GM12878 (cell line): ENCODE data around the gene PPP4R4. TPM values are rescaled to one million over a fixed set of nuclear protein-coding genes. Genes with fewer than 3 reads are reported as not detected.

Source experiments
- ATAC-seq: fragments of 200-7000 bp; cut with Tn5 transposase; 3 replicates; pipeline ENCODE4 v1.9.1; 2020; ENCODE audit warnings: mild to moderate bottlenecking, moderate library complexity
- BruUV-seq: library from RNA; stranded (reverse); fragments of 400-500 nt; replicated peaks from 2 replicates; lab custom pipeline; 2021; lab: Mats Ljungman, UMichigan
- CTCF ChIA-PET: fragments of 300-600 bp; sonication (Branson Sonifier 250); formaldehyde crosslinking; extraction: SDS; loops from one replicate; lab custom pipeline; 2021; ENCODE audit warnings: inconsistent platforms; lab: Yijun Ruan, JAX
- POLR2A ChIA-PET: fragments of 350-600 bp; formaldehyde crosslinking; extraction: SDS; loops from one replicate; lab custom pipeline; 2021; ENCODE audit warnings: inconsistent platforms; lab: Charles Lee
- RAD21 ChIA-PET: fragments of 300-600 bp; sonication (Branson Sonifier 250); formaldehyde crosslinking; loops from one replicate; lab custom pipeline; 2023; ENCODE audit warnings: antibody characterized with exemption; ENCODE audit not compliant: unreplicated experiment; lab: Charles Lee
- SMC1A ChIA-PET: fragments of 300-600 bp; sonication (Branson Sonifier 250); formaldehyde crosslinking; loops from one replicate; lab custom pipeline; 2023; ENCODE audit not compliant: unreplicated experiment, uncharacterized antibody; lab: Charles Lee
- DNase-seq: peaks from one replicate; pipeline ENCODE4 v3.0.0-alpha.2; 2011; ENCODE audit warnings: low read depth, low spot score
- FAIRE-seq: peaks from 3 replicates; lab custom pipeline; 2011; peaks lifted over from hg19 to GRCh38; lab: Jason Lieb, UNC
- H2AFZ ChIP-seq: 2 replicates; pipeline ENCODE4 v1.6.0; 2011; ENCODE audit warnings: low read depth, low read length, control low read depth; ENCODE audit not compliant: control insufficient read depth
- H3K27ac ChIP-seq: 2 replicates; pipeline ENCODE4 v1.5.1; 2011; ENCODE audit warnings: control low read depth; ENCODE audit not compliant: control insufficient read depth, insufficient read depth
- H3K27me3 ChIP-seq, 2 experiments: replicated peaks in 1 of 2; 2 replicates each; pipeline versions ENCODE4 v1.6.0 to v1.6.1; 2011; ENCODE audit warnings: low read length in 1 of 2; ENCODE audit not compliant: control insufficient read depth in 2 of 2, insufficient read depth in 2 of 2
- H3K36me3 ChIP-seq, 2 experiments: 2 replicates each; pipeline ENCODE4 v1.5.1; 2011; ENCODE audit warnings: low read length in 1 of 2; ENCODE audit not compliant: control insufficient read depth in 2 of 2, insufficient read depth in 2 of 2
- H3K4me1 ChIP-seq: 2 replicates; pipeline ENCODE4 v1.6.1; 2011; ENCODE audit warnings: mild to moderate bottlenecking, low read length, moderate library complexity, mixed read lengths; ENCODE audit not compliant: control insufficient read depth, insufficient read depth
- H3K4me2 ChIP-seq: 2 replicates; pipeline ENCODE4 v1.6.0; 2011; ENCODE audit warnings: control low read depth; ENCODE audit not compliant: control insufficient read depth, insufficient read depth
- H3K4me3 ChIP-seq: fragments of 200-600 bp; sonication (generic); 2 replicates; pipeline ENCODE4 v1.5.1; 2016
- H3K79me2 ChIP-seq: 2 replicates; pipeline ENCODE4 v1.6.0; 2011; ENCODE audit warnings: low read length; ENCODE audit not compliant: control insufficient read depth, insufficient read depth
- H3K9ac ChIP-seq: 2 replicates; pipeline ENCODE4 v1.8.0; 2011; ENCODE audit warnings: low read length, control low read depth, mixed read lengths; ENCODE audit not compliant: control insufficient read depth, insufficient read depth
- H3K9me3 ChIP-seq: replicated peaks from 3 replicates; pipeline ENCODE4 v1.5.1; 2011; ENCODE audit warnings: mild to moderate bottlenecking, low read length; ENCODE audit not compliant: control insufficient read depth, insufficient read depth
- H4K20me1 ChIP-seq: 2 replicates; pipeline ENCODE4 v1.6.0; 2011; ENCODE audit not compliant: control insufficient read depth, insufficient read depth
- BACH1 ChIP-seq: fragments of 450-650 bp; IDR thresholded peaks from 2 replicates; pipeline ENCODE4 v1.6.1; 2017; ENCODE audit warnings: mild to moderate bottlenecking, borderline replicate concordance
- BHLHE40 ChIP-seq, 2 experiments: fragments of 450-650 bp in 1 of 2; IDR thresholded peaks; 2 replicates each; pipeline ENCODE4 v1.6.1; 2011 to 2017; ENCODE audit warnings: low read depth in 2 of 2, borderline replicate concordance in 1 of 2, improper control_type of control experiment in 1 of 2, low read length in 1 of 2, mild to moderate bottlenecking in 1 of 2
- CHD1 ChIP-seq: IDR thresholded peaks from 2 replicates; pipeline ENCODE4 v1.6.1; 2012; ENCODE audit warnings: low read depth, low read length, improper control_type of control experiment
- LARP7 ChIP-seq: fragments of 450-650 bp; IDR thresholded peaks from 2 replicates; pipeline ENCODE4 v1.6.1; 2017; ENCODE audit warnings: mild to moderate bottlenecking
- MEF2A ChIP-seq: IDR thresholded peaks from 2 replicates; pipeline ENCODE4 v1.6.1; 2011; ENCODE audit warnings: low read depth, mild to moderate bottlenecking, low read length, moderate library complexity; ENCODE audit not compliant: insufficient read depth
- NRF1 ChIP-seq: conservative IDR thresholded peaks from 2 replicates; pipeline ENCODE4 v1.6.1; 2011; ENCODE audit warnings: mild to moderate bottlenecking, low read depth, low read length, improper control_type of control experiment
- POLR2AphosphoS5 ChIP-seq: IDR thresholded peaks from 2 replicates; pipeline ENCODE4 v1.6.1; 2011; ENCODE audit warnings: mild to moderate bottlenecking, low read length, inconsistent platforms
- RAD21 ChIP-seq: IDR thresholded peaks from 2 replicates; pipeline ENCODE4 v1.6.1; 2011; ENCODE audit warnings: mild to moderate bottlenecking, low read depth, low read length, moderate library complexity; ENCODE audit not compliant: insufficient read depth
- SIX5 ChIP-seq: IDR thresholded peaks from 2 replicates; pipeline ENCODE4 v1.6.1; 2011; ENCODE audit warnings: mild to moderate bottlenecking, low read depth, low read length, moderate library complexity; ENCODE audit not compliant: severe bottlenecking
- SMAD1 ChIP-seq: fragments of 450-650 bp; IDR thresholded peaks from 2 replicates; pipeline ENCODE4 v1.6.1; 2018; ENCODE audit warnings: mild to moderate bottlenecking, low read depth; ENCODE audit not compliant: partially characterized antibody
- SMC3 ChIP-seq: IDR thresholded peaks from 2 replicates; pipeline ENCODE4 v1.6.1; 2011; ENCODE audit warnings: low read length, improper control_type of control experiment, borderline replicate concordance
- SREBF1 ChIP-seq: IDR thresholded peaks from 2 replicates; pipeline ENCODE4 v1.6.1; 2012; ENCODE audit warnings: mild to moderate bottlenecking, low read length
- SUZ12 ChIP-seq: fragments of 200-600 bp; sonication (generic); IDR thresholded peaks from one replicate; pipeline ENCODE4 v1.6.1; 2018; ENCODE audit warnings: antibody characterized with exemption, mild to moderate bottlenecking; ENCODE audit not compliant: unreplicated experiment
- TCF12 ChIP-seq: IDR thresholded peaks from 2 replicates; pipeline ENCODE4 v1.6.1; 2011; ENCODE audit warnings: low read depth, mild to moderate bottlenecking, low read length
- ZNF274 ChIP-seq: IDR thresholded peaks from one replicate; pipeline ENCODE4 v1.8.0; 2011; ENCODE audit not compliant: insufficient read length, insufficient read depth
- WGBS: methylation state at CpG from one replicate; pipeline ENCODE4 v1.1.6; 2016; ENCODE audit warnings: low lambda C conversion rate; ENCODE audit not compliant: insufficient replicate concordance, insufficient coverage; ENCODE audit errors: missing lambda C conversion rate; 5-methylcytosine and 5-hydroxymethylcytosine counted together
- in situ Hi-C: fragments of 300-500 bp; cut with MboI; formaldehyde crosslinking; loops from 9 replicates; pipeline ENCODE4 v1.14.3; 2018; ENCODE audit warnings: mixed read lengths
- intact Hi-C: fragments of 100-400 bp; cut with micrococcal nuclease; formaldehyde crosslinking; loops from one replicate; pipeline ENCODE4 v1.14.2; 2022; ENCODE audit not compliant: unreplicated experiment
- polyA plus RNA-seq, 11 experiments: library from polyadenylated mRNA; depleted of rRNA in 4 of 11; unstranded in 6 of 11; stranded (reverse) in 5 of 11; fragments of >200 nt; fragmentation: Nextera tagmentation in 4 of 11; fragmentation: Illumina TruSeq in 1 of 11; extraction: Ambion mirVana in 4 of 11; extraction: Trizol in 1 of 11; gene quantifications; 1 replicate in 1 of 11; 2 replicates in 10 of 11; pipeline versions ENCODE4 v1.2.1 to v1.2.3, GENCODE V29; 2011 to 2016; ENCODE audit warnings: inconsistent platforms in 2 of 11, missing spikeins in 2 of 11, low read depth in 1 of 11
- total RNA-seq, 4 experiments: library from RNA; depleted of rRNA in 3 of 4; stranded (reverse); fragments of >200 nt in 3 of 4; fragmentation: Illumina TruSeq in 1 of 4; extraction: Trizol in 1 of 4; gene quantifications; 2 replicates each; pipeline versions ENCODE4 v1.2.1 to v1.2.3, GENCODE V29; 2013 to 2021
- TF ChIP-seq, protein P1 (sequence below): fragments of 450-650 bp; IDR thresholded peaks from 2 replicates; pipeline ENCODE4 v1.6.1; 2017; ENCODE audit warnings: mild to moderate bottlenecking
- TF ChIP-seq, protein P2 (sequence below): IDR thresholded peaks from 2 replicates; pipeline ENCODE4 v1.6.1; 2012; ENCODE audit warnings: low read depth, low read length, improper control_type of control experiment
- TF ChIP-seq, protein P3 (sequence below): IDR thresholded peaks from 2 replicates; pipeline ENCODE4 v1.6.1; 2011; ENCODE audit warnings: mild to moderate bottlenecking, low read depth, low read length, moderate library complexity; ENCODE audit not compliant: insufficient replicate concordance
- TF ChIP-seq, protein P4 (sequence below): fragments of 450-650 bp; IDR thresholded peaks from 2 replicates; pipeline ENCODE4 v1.6.1; 2017; ENCODE audit warnings: antibody characterized with exemption, mild to moderate bottlenecking, moderate library complexity

PPP4R4 gene
- total and polyA plus RNA-seq, 10 of the 15 experiments (the other 5 are each of a cell fraction or from before 2014, with no cell fraction given): 0.01 to 0.13 (median 0.08) TPM; not detected in 4

DNA sequence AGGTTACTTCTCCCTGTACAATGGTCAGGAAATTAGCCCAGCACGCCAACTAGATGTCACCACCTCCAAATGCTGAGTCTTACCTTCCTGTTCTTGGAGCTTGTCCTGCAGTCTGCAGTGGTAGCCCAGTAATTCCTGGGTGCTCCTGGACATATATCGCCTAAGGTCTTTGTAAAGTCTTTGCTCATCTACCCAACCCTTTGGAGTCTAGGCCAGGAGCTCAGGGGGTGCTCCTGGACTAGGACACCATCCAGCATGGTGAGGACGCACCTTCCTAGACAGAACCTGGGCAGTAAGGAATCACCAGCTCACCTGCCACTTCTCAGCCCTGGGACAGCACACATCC lies 118.4 kb downstream of the PPP4R4 start:
- 2% methylated on average over 3 of the region's 3 CpGs for WGBS
- CTCF ChIA-PET: no interaction called here

More for the DNA sequence above, 118.4 kb downstream of the PPP4R4 start:
- Histone ChIP-seq H3K9ac (no peak overlapping the region), H4K20me1 (no peaks in the 10 kb centered on the region), H3K4me2 (no peak overlapping the region), H3K79me2 (no peaks in the 10 kb centered on the region), H3K9me3 (no peaks in the 10 kb centered on the region; the same call in 2 of the 3 replicates), H3K27ac (no peak overlapping the region), H3K4me3 (no peak overlapping the region), H3K4me1 (no peaks in the 10 kb centered on the region), H3K36me3 (no peaks in the 10 kb centered on the region), H3K27me3 (no peaks in the 10 kb centered on the region; a peak in 1 of 4 replicates), H2AFZ (no peak overlapping the region)
- DNase-seq (no peak), FAIRE-seq (no peak), ATAC-seq (no peak)
- no peak for TF ChIP-seq SUZ12
- TF ChIP-seq TCF12: no peak
- TF ChIP-seq, protein P1, sequence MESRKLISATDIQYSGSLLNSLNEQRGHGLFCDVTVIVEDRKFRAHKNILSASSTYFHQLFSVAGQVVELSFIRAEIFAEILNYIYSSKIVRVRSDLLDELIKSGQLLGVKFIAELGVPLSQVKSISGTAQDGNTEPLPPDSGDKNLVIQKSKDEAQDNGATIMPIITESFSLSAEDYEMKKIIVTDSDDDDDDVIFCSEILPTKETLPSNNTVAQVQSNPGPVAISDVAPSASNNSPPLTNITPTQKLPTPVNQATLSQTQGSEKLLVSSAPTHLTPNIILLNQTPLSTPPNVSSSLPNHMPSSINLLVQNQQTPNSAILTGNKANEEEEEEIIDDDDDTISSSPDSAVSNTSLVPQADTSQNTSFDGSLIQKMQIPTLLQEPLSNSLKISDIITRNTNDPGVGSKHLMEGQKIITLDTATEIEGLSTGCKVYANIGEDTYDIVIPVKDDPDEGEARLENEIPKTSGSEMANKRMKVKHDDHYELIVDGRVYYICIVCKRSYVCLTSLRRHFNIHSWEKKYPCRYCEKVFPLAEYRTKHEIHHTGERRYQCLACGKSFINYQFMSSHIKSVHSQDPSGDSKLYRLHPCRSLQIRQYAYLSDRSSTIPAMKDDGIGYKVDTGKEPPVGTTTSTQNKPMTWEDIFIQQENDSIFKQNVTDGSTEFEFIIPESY: no peak
- no peak for TF ChIP-seq SMAD1
- TF ChIP-seq, protein P2, sequence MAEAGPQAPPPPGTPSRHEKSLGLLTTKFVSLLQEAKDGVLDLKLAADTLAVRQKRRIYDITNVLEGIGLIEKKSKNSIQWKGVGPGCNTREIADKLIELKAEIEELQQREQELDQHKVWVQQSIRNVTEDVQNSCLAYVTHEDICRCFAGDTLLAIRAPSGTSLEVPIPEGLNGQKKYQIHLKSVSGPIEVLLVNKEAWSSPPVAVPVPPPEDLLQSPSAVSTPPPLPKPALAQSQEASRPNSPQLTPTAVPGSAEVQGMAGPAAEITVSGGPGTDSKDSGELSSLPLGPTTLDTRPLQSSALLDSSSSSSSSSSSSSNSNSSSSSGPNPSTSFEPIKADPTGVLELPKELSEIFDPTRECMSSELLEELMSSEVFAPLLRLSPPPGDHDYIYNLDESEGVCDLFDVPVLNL: no peak
- no peak for TF ChIP-seq ZNF274
- TF ChIP-seq, protein P3, sequence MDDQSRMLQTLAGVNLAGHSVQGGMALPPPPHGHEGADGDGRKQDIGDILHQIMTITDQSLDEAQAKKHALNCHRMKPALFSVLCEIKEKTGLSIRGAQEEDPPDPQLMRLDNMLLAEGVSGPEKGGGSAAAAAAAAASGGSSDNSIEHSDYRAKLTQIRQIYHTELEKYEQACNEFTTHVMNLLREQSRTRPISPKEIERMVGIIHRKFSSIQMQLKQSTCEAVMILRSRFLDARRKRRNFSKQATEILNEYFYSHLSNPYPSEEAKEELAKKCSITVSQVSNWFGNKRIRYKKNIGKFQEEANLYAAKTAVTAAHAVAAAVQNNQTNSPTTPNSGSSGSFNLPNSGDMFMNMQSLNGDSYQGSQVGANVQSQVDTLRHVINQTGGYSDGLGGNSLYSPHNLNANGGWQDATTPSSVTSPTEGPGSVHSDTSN: no peak
- no peak for TF ChIP-seq NRF1
- no peak for TF ChIP-seq SMC3
- TF ChIP-seq BACH1: no peak
- no peak for TF ChIP-seq BHLHE40 (IDR thresholded peaks at IDR 0.05; ENCODE audit: borderline replicate concordance in 1 of 2, low read depth in 2 of 2, low read length in 1 of 2)
- no peak for TF ChIP-seq MEF2A
- no peak for TF ChIP-seq SIX5
- TF ChIP-seq LARP7: no peak
- TF ChIP-seq CHD1: no peak
- TF ChIP-seq POLR2AphosphoS5: no peak
- no peak for TF ChIP-seq RAD21
- TF ChIP-seq, protein P4, sequence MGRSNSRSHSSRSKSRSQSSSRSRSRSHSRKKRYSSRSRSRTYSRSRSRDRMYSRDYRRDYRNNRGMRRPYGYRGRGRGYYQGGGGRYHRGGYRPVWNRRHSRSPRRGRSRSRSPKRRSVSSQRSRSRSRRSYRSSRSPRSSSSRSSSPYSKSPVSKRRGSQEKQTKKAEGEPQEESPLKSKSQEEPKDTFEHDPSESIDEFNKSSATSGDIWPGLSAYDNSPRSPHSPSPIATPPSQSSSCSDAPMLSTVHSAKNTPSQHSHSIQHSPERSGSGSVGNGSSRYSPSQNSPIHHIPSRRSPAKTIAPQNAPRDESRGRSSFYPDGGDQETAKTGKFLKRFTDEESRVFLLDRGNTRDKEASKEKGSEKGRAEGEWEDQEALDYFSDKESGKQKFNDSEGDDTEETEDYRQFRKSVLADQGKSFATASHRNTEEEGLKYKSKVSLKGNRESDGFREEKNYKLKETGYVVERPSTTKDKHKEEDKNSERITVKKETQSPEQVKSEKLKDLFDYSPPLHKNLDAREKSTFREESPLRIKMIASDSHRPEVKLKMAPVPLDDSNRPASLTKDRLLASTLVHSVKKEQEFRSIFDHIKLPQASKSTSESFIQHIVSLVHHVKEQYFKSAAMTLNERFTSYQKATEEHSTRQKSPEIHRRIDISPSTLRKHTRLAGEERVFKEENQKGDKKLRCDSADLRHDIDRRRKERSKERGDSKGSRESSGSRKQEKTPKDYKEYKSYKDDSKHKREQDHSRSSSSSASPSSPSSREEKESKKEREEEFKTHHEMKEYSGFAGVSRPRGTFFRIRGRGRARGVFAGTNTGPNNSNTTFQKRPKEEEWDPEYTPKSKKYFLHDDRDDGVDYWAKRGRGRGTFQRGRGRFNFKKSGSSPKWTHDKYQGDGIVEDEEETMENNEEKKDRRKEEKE: no peak
- no peak for TF ChIP-seq SREBF1
- ChIA-PET SMC1A (interaction anchor here (0.9 kb wide), 1 partner anchor 36 kb away, joined by 3 read pairs; no protein-coding TSS in a partner anchor), RAD21 (no interaction called here), POLR2A (no interaction called here)
- intact Hi-C loops: no loop called here
- in situ Hi-C loops: no loop called here
- no TSS peak for BruUV-seq
